B cell (primary cell): ENCODE data around the gene ASIC3. TPM values are rescaled to one million over a fixed set of nuclear protein-coding genes. Genes with fewer than 3 reads are reported as not detected.

ENCODE experiments used
- ATAC-seq: fragments of 200-7000 bp; cut with Tn5 transposase; one replicate; pipeline ENCODE4 v1.10.0; 2021; ENCODE audit warnings: low read depth, mild to moderate bottlenecking, moderate number of reproducible peaks, moderate library complexity
- CTCF ChIA-PET: fragments of 350-600 bp; sonication (Branson Sonifier 250); formaldehyde crosslinking; loops from one replicate; lab custom pipeline; 2021; ENCODE audit warnings: antibody characterized with exemption, inconsistent platforms; lab: Charles Lee
- POLR2A ChIA-PET: fragments of 350-600 bp; sonication (Branson Sonifier 250); formaldehyde crosslinking; loops from one replicate; lab custom pipeline; 2021; ENCODE audit warnings: antibody characterized with exemption; lab: Charles Lee
- DNase-seq: peaks from one replicate; pipeline ENCODE4 v3.0.0; 2013
- H2AFZ ChIP-seq: 2 replicates; pipeline ENCODE4 v1.6.1; 2012; ENCODE audit warnings: mild to moderate bottlenecking, low read depth, low read length; ENCODE audit not compliant: insufficient read depth, poor library complexity, severe bottlenecking
- H3K27ac ChIP-seq, 2 donors: 1 replicate in 1 of 2; 2 replicates in 1 of 2; pipeline ENCODE4 v1.5.1; 2012 to 2013; ENCODE audit warnings: low read length in 2 of 2, mild to moderate bottlenecking in 2 of 2, moderate library complexity in 1 of 2
- H3K27me3 ChIP-seq, 4 experiments: fragments of 200-600 bp in 1 of 4; sonication (generic) in 1 of 4; replicated peaks in 1 of 4; 1 replicate in 2 of 4; 2 replicates in 2 of 4; pipeline versions ENCODE4 v1.6.1 to v1.7.0; 2013 to 2016; ENCODE audit warnings: low read length in 3 of 4, mild to moderate bottlenecking in 2 of 4, mixed read lengths in 1 of 4, moderate library complexity in 1 of 4; ENCODE audit not compliant: insufficient read depth in 4 of 4, control insufficient read depth in 3 of 4; ENCODE audit errors: control extremely low read depth in 1 of 4
- H3K36me3 ChIP-seq, 2 experiments: replicated peaks in 1 of 2; 1 replicate in 1 of 2; 2 replicates in 1 of 2; pipeline versions ENCODE4 v1.6.1 to v1.7.1; 2013; ENCODE audit warnings: low read length in 1 of 2; ENCODE audit not compliant: insufficient read depth in 2 of 2, control insufficient read depth in 1 of 2; ENCODE audit errors: control extremely low read depth in 1 of 2, extremely low read depth in 1 of 2
- H3K4me1 ChIP-seq, 2 donors: fragments of 200-600 bp in 1 of 2; sonication (generic) in 1 of 2; 1 replicate in 1 of 2; 2 replicates in 1 of 2; pipeline versions ENCODE4 v1.5.1 to v1.6.1; 2013 to 2017; ENCODE audit warnings: low read length in 2 of 2; ENCODE audit not compliant: control insufficient read depth in 2 of 2, insufficient read depth in 2 of 2
- H3K4me2 ChIP-seq: replicated peaks from 2 replicates; pipeline ENCODE3; 2012; ENCODE audit warnings: mild to moderate bottlenecking, low read depth, low read length; ENCODE audit not compliant: poor library complexity, severe bottlenecking
- H3K4me3 ChIP-seq, 5 experiments: fragments of 200-600 bp in 1 of 5; sonication (generic) in 1 of 5; 1 replicate in 3 of 5; 2 replicates in 2 of 5; pipeline versions ENCODE4 v1.5.1 to v1.7.0; 2011 to 2016; ENCODE audit warnings: low read length in 4 of 5, mild to moderate bottlenecking in 4 of 5, low read depth in 2 of 5, control low read depth in 1 of 5, moderate library complexity in 1 of 5; ENCODE audit not compliant: insufficient read depth in 1 of 5; ENCODE audit errors: control extremely low read depth in 1 of 5, extremely low read depth in 1 of 5
- H3K79me2 ChIP-seq: fragments of 200-600 bp; sonication (generic); one replicate; pipeline ENCODE4 v1.6.0; 2016; ENCODE audit warnings: low read length; ENCODE audit not compliant: control insufficient read depth, insufficient read depth
- H3K9ac ChIP-seq: fragments of 200-600 bp; sonication (generic); 2 replicates; pipeline ENCODE4 v1.6.1; 2017; ENCODE audit warnings: mild to moderate bottlenecking, low read length, moderate library complexity
- H3K9me3 ChIP-seq, 3 donors: one replicate each; pipeline versions ENCODE4 v1.6.1 to v1.7.1; 2013; ENCODE audit warnings: low read length in 2 of 3; ENCODE audit not compliant: control insufficient read depth in 2 of 3, insufficient read depth in 1 of 3; ENCODE audit errors: control extremely low read depth in 1 of 3
- H4K20me1 ChIP-seq: 2 replicates; pipeline ENCODE4 v1.6.0; 2012; ENCODE audit warnings: mild to moderate bottlenecking, low read length; ENCODE audit not compliant: insufficient read depth, control insufficient read depth, poor library complexity, severe bottlenecking
- H3K27ac Mint-ChIP-seq: one replicate; pipeline ENCODE4 v1.8.0; 2021; ENCODE audit warnings: mixed read lengths
- H3K27me3 Mint-ChIP-seq: one replicate; pipeline ENCODE4 v1.8.0; 2021; ENCODE audit warnings: mixed read lengths
- H3K4me1 Mint-ChIP-seq: one replicate; pipeline ENCODE4 v1.8.0; 2021; ENCODE audit warnings: mixed read lengths
- H3K4me3 Mint-ChIP-seq: one replicate; pipeline ENCODE4 v1.8.0; 2021; ENCODE audit warnings: mixed read lengths
- H3K9me3 Mint-ChIP-seq: one replicate; pipeline ENCODE4 v1.8.0; 2022; ENCODE audit warnings: mixed read lengths; ENCODE audit not compliant: insufficient read depth
- CTCF ChIP-seq: fragments of 200-600 bp; IDR thresholded peaks from one replicate; pipeline ENCODE4 v1.8.0; 2022; ENCODE audit warnings: antibody characterized with exemption, mild to moderate bottlenecking
- EZH2 ChIP-seq: IDR thresholded peaks from 2 replicates; pipeline ENCODE4 v1.6.1; 2012; ENCODE audit warnings: borderline replicate concordance, low read depth, mild to moderate bottlenecking, moderate library complexity, low read length; ENCODE audit not compliant: insufficient read depth, poor library complexity, severe bottlenecking
- WGBS: methylation state at CpG from one replicate; pipeline ENCODE4 v1.1.5; 2013; ENCODE audit warnings: missing lambda C conversion rate; ENCODE audit not compliant: insufficient coverage; 5-methylcytosine and 5-hydroxymethylcytosine counted together
- intact Hi-C: fragments of 100-400 bp; cut with micrococcal nuclease; formaldehyde crosslinking; loops from one replicate; pipeline ENCODE4 v1.10.0; 2022
- polyA plus RNA-seq: library from polyadenylated mRNA; depleted of rRNA; stranded (reverse); fragments of >200 nt; gene quantifications from 2 replicates; pipeline ENCODE4 v1.2.3, GENCODE V29; 2012
- total RNA-seq, 2 donors: library from RNA; stranded (reverse); fragments of 120-200 nt in 1 of 2; gene quantifications; 1 replicate in 1 of 2; 2 replicates in 1 of 2; pipeline versions ENCODE4 v1.2.3 to v1.2.4, GENCODE V29; 2013 to 2022

Gene ASIC3
- total and polyA plus RNA-seq, 2 donors (not counting 1 experiment from before 2014, with no cell fraction given), result 4.8 to 5.0 TPM

- Histone ChIP-seq H3K4me1 (no peaks in the 10 kb centered on the region), H3K27ac (no peak overlapping the region), H3K36me3 (no peaks in the 10 kb centered on the region), H4K20me1 (no peaks in the 10 kb centered on the region), H3K9ac (no peak overlapping the region), H3K4me2 (no peak overlapping the region), H2AFZ (no peak overlapping the region), H3K4me3 (no peak overlapping the region), H3K9me3 (no peaks in the 10 kb centered on the region), H3K79me2 (no peaks in the 10 kb centered on the region), H3K27me3 (peaks cover 0 to 2% (median 0%) of the 10 kb centered on the region in 4 experiments)
- TF ChIP-seq CTCF (no peak), EZH2 (no peak)
- Mint-ChIP-seq H3K27ac (no peak overlapping the region), H3K4me1 (no peaks in the 10 kb centered on the region), H3K9me3 (no peaks in the 10 kb centered on the region), H3K4me3 (no peak overlapping the region), H3K27me3 (peaks cover 10% of the 10 kb centered on the region)
- ChIA-PET CTCF (no interaction called here), POLR2A (no interaction called here)
- DNase-seq, result no peak
- WGBS, result 97% methylated on average over 18 of the region's 20 CpGs
- ATAC-seq, result no peak
- intact Hi-C loops, result no loop called here
These were observed 51.3 kb downstream of the ASIC3 start for GRCh38 chr7:151099486-151100211.

- no peak overlapping the region for H3K9ac ChIP-seq
- no peak overlapping the region for H3K4me3 Mint-ChIP-seq
These were observed 52.6 kb downstream of the ASIC3 start for GRCh38 chr7:151100921-151101320.

More at GRCh38 chr7:151100921-151101320, 52.6 kb downstream of the ASIC3 start:
- no peak overlapping the region for H3K4me2 ChIP-seq
- Mint-ChIP-seq H3K27me3 (peaks cover 10% of the 10 kb centered on the region), H3K27ac (no peak overlapping the region), H3K9me3 (no peaks in the 10 kb centered on the region), H3K4me1 (no peaks in the 10 kb centered on the region)
- ChIA-PET POLR2A (no interaction called here), CTCF (interaction anchor here (1.1 kb wide), 1 partner anchor 10 kb away, joined by 5 read pairs; no protein-coding TSS in a partner anchor)
- H3K4me3 ChIP-seq, result no peak overlapping the region
- H3K27ac ChIP-seq, result no peak overlapping the region
- H3K79me2 ChIP-seq, result no peaks in the 10 kb centered on the region
- intact Hi-C loops, result no loop called here
- 97% methylated on average over 8 of the region's 10 CpGs for WGBS
- no peaks in the 10 kb centered on the region for H3K9me3 ChIP-seq
- ATAC-seq (no peak), DNase-seq (no peak)
- no peaks in the 10 kb centered on the region for H3K4me1 ChIP-seq
- no peaks in the 10 kb centered on the region for H4K20me1 ChIP-seq
- H3K27me3 ChIP-seq, result peaks cover 0 to 2% (median 0%) of the 10 kb centered on the region in 4 experiments
- H3K36me3 ChIP-seq, result no peaks in the 10 kb centered on the region
- no peak overlapping the region for H2AFZ ChIP-seq
- TF ChIP-seq EZH2 (no peak), CTCF (no peak)
